Right cardiac atrium (tissue), 5 donors: ENCODE data around the gene GPHN. TPM values are rescaled to one million over a fixed set of nuclear protein-coding genes. Genes with fewer than 3 reads are reported as not detected.
A peak's percentile ranks its signal among the peaks of the same experiment; 100 is the strongest.

ENCODE experiments used
- ATAC-seq, 2 donors: fragments of 200-7000 bp; cut with Tn5 transposase; one replicate each; pipeline versions ENCODE4 v1.8.0 to v1.9.1; 2020; ENCODE audit warnings: moderate library complexity in 2 of 2, mild to moderate bottlenecking in 1 of 2
- DNase-seq, 3 donors: peaks; one replicate each; pipeline ENCODE4 v3.0.0-alpha.2; 2020
- H3K27ac ChIP-seq: one replicate; pipeline ENCODE4 v1.5.1; 2013; ENCODE audit warnings: mild to moderate bottlenecking, low read length, control low read depth, moderate library complexity
- H3K27me3 ChIP-seq: one replicate; pipeline ENCODE4 v1.6.1; 2013; ENCODE audit not compliant: control insufficient read depth, insufficient read depth
- H3K4me1 ChIP-seq: one replicate; pipeline ENCODE4 v1.6.1; 2013; ENCODE audit warnings: low read length; ENCODE audit not compliant: control insufficient read depth, insufficient read depth
- H3K4me3 ChIP-seq: one replicate; pipeline ENCODE4 v1.5.1; 2013; ENCODE audit warnings: low read length, control low read depth
- H3K9me3 ChIP-seq: one replicate; pipeline ENCODE4 v1.6.1; 2013; ENCODE audit warnings: low read length; ENCODE audit not compliant: control insufficient read depth
- WGBS: extraction: QIAGEN DNeasy Blood & Tissue Kit; methylation state at CpG from one replicate; pipeline ENCODE4 v1.1.7; 2013; 5-methylcytosine and 5-hydroxymethylcytosine counted together
- intact Hi-C, 4 donors: fragments of 100-400 bp; cut with DNase I; formaldehyde crosslinking; loops; one replicate each; pipeline versions ENCODE4 v1.11.0 to v1.14.0; 2022 to 2023
- polyA plus RNA-seq: library from polyadenylated mRNA; stranded (reverse); fragments of 200-250 nt; gene quantifications from one replicate; pipeline ENCODE4 v1.2.3, GENCODE V29; 2013
- total RNA-seq, 4 donors: library from RNA; stranded (reverse); fragmentation: NEBNext Ultra II Directional; extraction: Animal tissue kit (Norgen Biotek cat#: 25700); gene quantifications; one replicate each; pipeline ENCODE4 v1.2.1, GENCODE V29; 2021
- donor health status: healthy with polysubstance abuse.
- donor health status: DM: no; HTN: yes; CAD: no.
- donor health status: DM: no; HTN: no; CAD: no.
- donor health status: DM: no; HTN: yes; CAD: no; lungs with severe emphysema.
- donor health status: DM: yes; HTN: yes; CAD: no.

Gene GPHN
- total and polyA plus RNA-seq, 5 donors = 16.0 to 25.4 (median 23.0) TPM

- DNase-seq (no peak), ATAC-seq (no peak)
- no peak overlapping the region for H3K4me3 ChIP-seq
- 73% methylated on average over 3 of the region's 3 CpGs for WGBS
- H3K9me3 ChIP-seq = no peaks in the 10 kb centered on the region
- intact Hi-C loops = no loop called here
- peaks cover 2% of the 10 kb centered on the region for H3K4me1 ChIP-seq
- no peak overlapping the region for H3K27ac ChIP-seq
- no peaks in the 10 kb centered on the region for H3K27me3 ChIP-seq
Measured at GRCh38 chr14:66485029-66485428, 22.9 kb upstream of the GPHN start.

- intact Hi-C loops = no loop called here
- H3K27me3 ChIP-seq = no peaks in the 10 kb centered on the region
- H3K4me3 ChIP-seq = no peak within 1 kb of the TSS
- H3K4me1 ChIP-seq = peaks cover 2% of the 10 kb centered on the region
- ATAC-seq = no peak
- no peaks in the 10 kb centered on the region for H3K9me3 ChIP-seq
- WGBS = 68% methylated on average over 2 of the region's 2 CpGs
- no peak for DNase-seq
- no peak within 1 kb of the TSS for H3K27ac ChIP-seq
Measured at GRCh38 chr14:66485910-66486421, 22.0 kb upstream of the GPHN start, which contains the start of gene CCDC196. Gene CCDC196 (plus strand): TSS chr14:66486371. CDS start chr14:66486503, 132 bp downstream.

GRCh38 chr14:66487164-66487563 lies 20.8 kb upstream of the GPHN start:
- ATAC-seq = no peak
- intact Hi-C loops = no loop called here
- Histone ChIP-seq H3K9me3 (no peaks in the 10 kb centered on the region), H3K27ac (no peak overlapping the region), H3K4me1 (peaks cover 2% of the 10 kb centered on the region), H3K27me3 (no peaks in the 10 kb centered on the region), H3K4me3 (no peak overlapping the region)
- 62% methylated on average over 2 of the region's 2 CpGs for WGBS
- DNase-seq = no peak

- 70% methylated on average over 3 of the region's 3 CpGs for WGBS
- H3K4me3 ChIP-seq = no peak overlapping the region
- no peak overlapping the region for H3K27ac ChIP-seq
- H3K9me3 ChIP-seq = no peaks in the 10 kb centered on the region
- ATAC-seq (no peak), DNase-seq (no peak)
- H3K4me1 ChIP-seq = no peaks in the 10 kb centered on the region
- intact Hi-C loops = loop anchor here in 1 of 4 donors (10.0 kb wide), 1 partner anchor 654 kb away; no protein-coding TSS in a partner anchor
- no peaks in the 10 kb centered on the region for H3K27me3 ChIP-seq
Measured at GRCh38 chr14:66490143-66491111, 17.5 kb upstream of the GPHN start.

GRCh38 chr14:66493750-66494149 lies 14.2 kb upstream of the GPHN start:
- DNase-seq (no peak), ATAC-seq (no peak)
- no peak overlapping the region for H3K4me3 ChIP-seq
- H3K9me3 ChIP-seq = no peaks in the 10 kb centered on the region
- intact Hi-C loops = loop anchor here in 1 of 4 donors (10.0 kb wide), 1 partner anchor 651 kb away; no protein-coding TSS in a partner anchor
- H3K27me3 ChIP-seq = no peaks in the 10 kb centered on the region
- no peak overlapping the region for H3K27ac ChIP-seq
- H3K4me1 ChIP-seq = no peaks in the 10 kb centered on the region

GRCh38 chr14:66495218-66496098 lies 12.5 kb upstream of the GPHN start:
- Histone ChIP-seq H3K27me3 (no peaks in the 10 kb centered on the region), H3K4me1 (no peaks in the 10 kb centered on the region), H3K4me3 (peak overlapping the region; percentile 7), H3K27ac (no peak overlapping the region), H3K9me3 (no peaks in the 10 kb centered on the region)
- ATAC-seq = peak; percentile 88 to 94
- intact Hi-C loops = loop anchor here in 1 of 4 donors (10.0 kb wide), 1 partner anchor 649 kb away; no protein-coding TSS in a partner anchor
- WGBS = under 1% methylated on average over 4 of the region's 4 CpGs
- no peak for DNase-seq

- no peaks in the 10 kb centered on the region for H3K9me3 ChIP-seq
- peak overlapping the region; percentile 7 for H3K4me3 ChIP-seq
- H3K27ac ChIP-seq = no peak overlapping the region
- DNase-seq (no peak), ATAC-seq (peak; percentile 51 to 74)
- no peaks in the 10 kb centered on the region for H3K4me1 ChIP-seq
- H3K27me3 ChIP-seq = no peaks in the 10 kb centered on the region
- intact Hi-C loops = loop anchor here in 1 of 4 donors (10.0 kb wide), 1 partner anchor 649 kb away; no protein-coding TSS in a partner anchor
- 44% methylated on average over 4 of the region's 4 CpGs for WGBS
Measured at GRCh38 chr14:66496188-66496807, 11.6 kb upstream of the GPHN start.

- H3K4me1 ChIP-seq = no peaks in the 10 kb centered on the region
- intact Hi-C loops = loop anchor here in 1 of 4 donors (10.0 kb wide), 1 partner anchor 648 kb away; no protein-coding TSS in a partner anchor
- no peak overlapping the region for H3K27ac ChIP-seq
- H3K27me3 ChIP-seq = no peaks in the 10 kb centered on the region
- no peak for DNase-seq
- ATAC-seq = no peak
- WGBS = 52% methylated on average over 2 of the region's 2 CpGs
- no peak overlapping the region for H3K4me3 ChIP-seq
- no peaks in the 10 kb centered on the region for H3K9me3 ChIP-seq
Measured at GRCh38 chr14:66496911-66497310, 11.0 kb upstream of the GPHN start.

GRCh38 chr14:66498311-66498710 lies 9.6 kb upstream of the GPHN start:
- DNase-seq = no peak
- Histone ChIP-seq H3K4me3 (no peak overlapping the region), H3K27me3 (no peaks in the 10 kb centered on the region), H3K4me1 (no peaks in the 10 kb centered on the region), H3K9me3 (no peaks in the 10 kb centered on the region), H3K27ac (no peak overlapping the region)
- ATAC-seq = no peak
- 47% methylated on average over 3 of the region's 3 CpGs for WGBS
- intact Hi-C loops = loop anchor here in 1 of 4 donors (10.0 kb wide), 1 partner anchor 646 kb away; no protein-coding TSS in a partner anchor

- no peak for DNase-seq
- intact Hi-C loops = no loop called here
- Histone ChIP-seq H3K27me3 (no peaks in the 10 kb centered on the region), H3K27ac (no peak overlapping the region), H3K4me3 (no peak overlapping the region), H3K4me1 (no peaks in the 10 kb centered on the region), H3K9me3 (no peaks in the 10 kb centered on the region)
- no peak for ATAC-seq
- WGBS = 67% methylated on average over 4 of the region's 4 CpGs
Measured at GRCh38 chr14:66501592-66501991, 6.4 kb upstream of the GPHN start.
